ENCODE measurements around the gene TMEM120B.
"Not testable (repeated sequence)": the region's sequence is repeated elsewhere in the genome, so short reads cannot be mapped to it uniquely, and the experiment has no call there.

The TMEM120B gene

DNA sequence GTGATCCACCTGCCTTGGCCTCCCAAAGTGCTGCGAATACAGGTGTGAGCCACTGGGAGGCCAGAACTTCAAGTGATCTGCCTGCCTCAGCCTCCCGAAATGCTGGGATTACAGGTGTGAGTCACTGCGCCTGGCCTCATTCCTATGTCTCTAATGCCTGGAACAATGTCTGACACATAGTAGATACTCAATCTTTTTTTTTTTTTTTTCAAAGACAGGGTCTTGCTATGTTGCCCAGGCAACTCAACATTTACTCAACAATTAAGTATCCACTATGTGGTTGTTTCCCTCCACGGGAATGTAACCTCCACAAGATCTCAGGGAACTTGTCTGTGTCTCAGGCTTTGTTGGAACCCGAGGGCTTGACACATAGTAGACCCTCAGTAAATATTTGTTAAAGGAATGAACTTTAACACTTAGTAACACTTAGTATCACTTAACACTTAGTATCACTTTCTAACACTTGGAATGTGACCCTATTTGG lies 3.0 kb upstream of the TMEM120B start:
- DNase-seq: peak; percentile 46

DNA sequence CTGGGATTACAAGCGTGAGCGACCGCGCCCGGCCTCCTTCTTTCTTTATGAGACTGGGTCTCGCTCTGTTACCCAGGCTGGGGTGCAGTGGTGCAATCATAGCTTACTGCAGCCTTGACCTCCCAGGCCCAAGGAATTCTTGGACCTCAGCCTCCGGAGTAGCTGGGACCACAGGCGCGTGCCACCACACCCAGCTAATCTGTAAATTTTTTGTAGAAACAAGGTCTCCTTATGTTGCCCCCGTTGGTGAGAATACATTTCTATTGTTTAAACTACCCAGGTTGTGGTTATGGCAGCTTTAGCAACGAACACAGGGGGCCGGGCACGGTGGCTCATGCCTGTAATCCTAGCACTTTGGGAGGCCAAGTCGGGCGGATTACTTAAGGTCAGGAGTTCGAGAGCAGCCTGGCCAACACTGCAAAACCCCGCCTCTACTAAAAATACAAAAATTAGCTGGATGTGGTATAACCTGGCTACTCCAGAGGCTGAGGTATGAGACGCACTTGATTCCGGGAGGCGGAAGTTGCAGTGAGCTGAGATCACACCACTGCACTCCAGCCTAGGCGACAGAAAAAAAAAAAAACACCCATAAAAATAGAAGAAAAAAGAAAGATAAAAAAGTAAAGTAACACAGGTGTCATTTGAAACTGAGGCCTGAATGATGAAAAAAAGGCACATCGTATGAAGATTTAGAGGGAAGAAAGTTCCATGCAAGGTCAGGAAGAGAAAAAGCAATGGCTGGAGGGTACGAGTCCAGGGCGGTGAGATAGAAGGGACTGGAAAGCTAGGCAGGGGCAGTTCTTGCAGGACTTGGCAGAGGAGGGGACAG lies 977 bp upstream of the TMEM120B start:
- no peak for DNase-seq

DNA sequence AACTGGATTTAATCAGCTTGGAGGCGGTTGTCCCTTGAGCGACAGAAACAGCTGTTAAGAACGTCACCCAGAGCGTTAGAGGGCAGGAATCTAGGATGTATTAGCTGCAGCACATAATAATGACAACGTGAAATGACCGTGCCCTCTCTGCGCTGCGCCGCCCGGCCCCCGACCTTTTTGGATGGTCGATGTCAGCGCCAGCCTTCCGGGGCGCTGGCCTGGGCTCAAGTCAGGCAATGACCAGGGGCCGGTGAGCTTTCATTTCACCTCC lies 427 bp upstream of the TMEM120B start:
- DNase-seq: peak; percentile 95

DNA sequence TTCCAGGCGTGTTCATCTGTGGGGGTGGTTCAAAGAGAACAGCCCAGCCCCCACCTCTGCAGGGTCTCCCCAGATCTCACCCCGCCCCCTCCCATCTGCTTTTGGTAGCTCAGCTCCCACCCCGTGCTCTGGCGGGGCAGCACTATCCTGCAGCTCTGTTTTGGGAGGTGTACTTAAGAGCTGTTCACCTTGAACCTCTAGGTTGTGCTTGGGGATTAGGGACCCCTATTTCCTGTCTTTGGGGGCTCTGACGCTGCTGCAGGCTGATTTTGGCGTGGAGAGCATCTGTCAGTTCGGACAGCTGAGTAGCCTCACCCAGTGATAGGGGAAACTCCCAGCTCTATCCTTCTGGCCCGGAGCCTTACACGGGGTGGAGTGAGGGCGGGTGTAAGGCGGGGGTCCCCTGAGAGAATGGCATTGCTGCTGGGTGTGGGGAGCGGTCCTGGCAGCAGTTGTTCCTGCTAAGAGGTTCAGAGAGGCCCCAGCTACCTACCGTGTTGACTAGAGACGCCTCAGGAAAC lies 765 bp downstream of the TMEM120B start:
- DNase-seq: no peak

DNA sequence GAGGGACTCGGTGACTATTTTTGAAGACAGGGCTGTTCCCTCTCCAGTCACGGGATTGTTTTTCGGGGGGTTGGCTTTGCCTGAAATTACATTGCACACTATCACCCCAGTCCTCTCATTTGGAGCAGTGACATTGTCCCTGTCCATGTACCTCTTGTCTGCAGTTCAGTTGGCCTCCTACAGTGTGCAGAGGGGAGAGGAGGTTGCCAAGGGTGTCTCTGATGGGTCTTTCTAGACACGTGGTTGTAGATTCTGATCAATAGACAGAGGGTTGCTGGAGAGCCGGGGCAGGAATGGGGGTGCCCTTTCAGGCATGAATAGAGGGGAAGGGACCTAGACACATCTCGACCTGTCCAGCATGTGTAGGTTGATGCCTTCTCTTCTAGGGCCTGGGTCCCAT lies 1.2 kb downstream of the TMEM120B start:
- peak; percentile 34 for DNase-seq

DNA sequence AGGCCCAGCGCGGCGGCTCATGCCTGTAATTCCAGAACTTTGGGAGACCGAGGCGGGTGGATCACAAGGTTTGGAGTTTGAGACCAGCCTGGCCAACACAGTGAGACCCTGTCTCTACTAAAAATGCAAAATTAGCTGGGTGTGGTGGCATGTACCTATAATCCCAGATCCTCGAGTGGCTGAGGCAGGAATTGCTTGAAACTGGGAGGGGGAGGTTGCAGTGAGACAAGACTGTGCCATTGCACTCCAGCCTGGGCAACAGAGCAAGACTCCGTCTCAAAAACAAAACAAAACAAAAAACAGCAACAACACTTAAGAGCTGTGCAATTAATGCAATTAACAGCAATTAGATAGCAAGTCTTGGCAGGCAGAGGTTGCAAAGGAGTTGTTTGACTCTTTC lies 2.5 kb downstream of the TMEM120B start:
- not testable (repeated sequence) for DNase-seq

DNA sequence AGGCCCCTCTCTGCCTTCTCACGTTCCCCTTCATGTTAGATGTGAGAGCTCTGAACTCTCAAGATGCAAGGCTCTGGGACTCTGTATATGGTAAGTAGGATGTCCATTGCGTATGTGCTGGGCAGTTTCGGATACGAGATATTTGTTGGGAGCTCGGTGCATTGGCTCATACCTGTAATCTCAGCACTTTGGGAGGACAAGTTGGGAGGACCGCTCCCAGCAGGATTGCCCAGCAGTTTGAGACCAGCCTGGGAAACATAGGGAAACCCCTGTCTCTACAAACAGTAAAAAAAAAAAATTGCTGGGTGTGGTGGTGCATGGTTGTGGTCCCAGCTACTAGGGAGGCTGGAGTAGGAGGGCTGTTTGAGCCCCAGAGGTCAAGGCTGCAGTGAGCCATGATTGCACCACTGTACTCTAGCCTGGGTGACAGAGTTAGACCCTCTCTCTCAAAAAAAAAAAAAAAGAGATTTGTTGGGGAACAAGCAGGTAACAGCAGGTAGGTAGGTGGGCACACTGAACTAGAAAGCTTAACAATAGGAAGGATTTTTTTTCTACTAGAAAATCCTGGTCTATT lies 3.4 kb downstream of the TMEM120B start:
- DNase-seq: no peak

DNA sequence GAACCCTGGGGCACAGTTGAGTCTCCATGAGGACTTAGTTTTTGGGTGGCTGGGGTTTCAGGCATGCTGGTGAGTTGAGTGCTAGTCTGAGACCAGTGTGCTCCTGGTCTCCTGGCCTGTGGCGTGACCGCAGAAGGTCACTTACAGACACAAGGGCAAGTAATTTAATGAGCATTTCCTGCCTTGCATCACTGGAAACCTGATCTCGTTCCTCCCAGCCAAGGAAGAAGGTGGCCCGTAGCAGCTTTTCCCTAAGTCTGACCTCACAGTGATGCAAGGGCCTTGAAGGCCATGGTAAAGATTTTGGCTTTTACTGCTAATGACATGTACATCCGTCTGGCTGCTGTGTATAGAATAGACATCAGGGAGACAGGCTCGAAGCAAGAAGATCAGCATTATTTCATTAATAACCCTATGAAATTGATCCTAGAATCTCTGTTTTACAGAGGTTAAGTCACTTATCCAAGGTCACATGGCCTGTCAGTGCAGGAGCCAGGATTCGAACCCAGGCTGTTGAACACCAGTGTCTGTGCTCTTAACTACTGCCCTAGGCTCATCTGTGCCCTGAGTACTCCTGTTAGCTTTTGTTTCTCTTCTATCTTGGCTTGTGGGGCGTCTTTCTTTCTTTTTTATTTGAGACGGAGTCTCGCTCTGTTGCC lies 4.6 kb downstream of the TMEM120B start:
- DNase-seq: no peak

DNA sequence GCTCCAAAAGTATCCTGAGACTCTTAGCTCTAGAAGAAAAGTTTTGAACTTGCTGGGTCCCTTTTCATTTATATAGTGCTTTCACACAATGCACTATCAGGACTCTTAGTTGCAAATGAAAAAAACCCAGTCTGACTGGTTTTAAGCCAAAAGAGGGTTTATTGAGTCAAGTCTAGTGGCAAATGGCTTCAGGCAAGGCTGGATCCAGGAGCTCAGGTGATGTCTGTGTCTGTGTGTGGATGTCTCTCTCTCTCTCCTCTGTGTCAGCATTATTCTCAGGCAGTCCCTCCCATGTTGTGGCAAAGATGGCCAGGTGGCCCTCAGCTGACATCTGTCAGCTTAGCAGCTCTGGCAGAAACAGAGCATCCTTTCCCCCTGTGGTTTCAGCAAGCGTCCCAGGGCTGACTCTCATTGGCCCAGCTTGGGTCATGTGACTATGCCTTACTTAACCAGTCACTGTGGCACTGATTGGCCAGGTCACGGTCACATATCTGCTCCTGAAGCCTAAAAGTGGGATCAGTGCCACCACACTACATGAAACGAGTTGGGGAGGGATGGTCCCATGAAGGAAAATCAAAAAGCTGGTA lies 6.2 kb downstream of the TMEM120B start:
- DNase-seq: peak; percentile 89

DNA sequence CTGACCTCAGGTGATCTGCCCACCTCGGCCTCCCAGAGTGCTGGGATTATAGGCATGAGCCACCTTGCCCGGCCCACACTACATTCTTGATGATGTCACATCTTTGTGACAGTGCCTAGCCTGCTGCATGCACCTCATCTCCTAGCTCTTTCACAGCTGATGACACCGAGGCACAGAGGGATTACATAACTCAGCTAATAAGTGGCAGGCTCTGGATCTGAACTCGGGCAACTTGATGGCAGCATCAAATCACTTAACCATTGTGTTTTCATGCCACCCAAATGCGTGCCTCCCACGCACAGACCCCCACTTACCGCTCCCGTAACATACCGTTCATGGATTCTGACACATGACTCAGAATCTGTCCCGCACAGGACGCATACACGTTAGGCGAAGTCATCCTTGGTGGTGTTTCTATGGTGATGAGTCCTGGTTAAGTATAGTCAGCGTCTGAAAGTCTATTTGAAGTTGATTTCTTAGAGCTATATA lies 7.4 kb downstream of the TMEM120B start:
- DNase-seq: no peak

DNA sequence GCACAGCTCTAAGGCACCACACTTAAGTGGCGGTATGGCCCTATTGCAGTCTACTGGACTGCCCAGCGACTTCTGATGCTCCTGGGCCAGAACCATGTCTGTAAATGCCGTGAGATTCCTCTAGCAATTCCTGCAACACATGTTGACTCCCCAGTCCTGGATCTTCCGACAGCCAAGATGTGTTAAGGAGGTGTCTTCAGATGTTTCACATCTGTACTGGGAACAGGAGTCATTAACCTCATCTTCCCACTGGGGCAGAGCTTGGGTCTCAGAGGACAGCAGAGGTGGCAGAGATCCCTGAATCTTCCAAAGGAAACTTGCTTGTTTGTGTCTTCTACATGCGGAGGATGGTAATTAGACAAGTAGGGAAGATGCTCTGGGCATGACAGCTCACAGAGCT lies 8.2 kb downstream of the TMEM120B start:
- DNase-seq: no peak

DNA sequence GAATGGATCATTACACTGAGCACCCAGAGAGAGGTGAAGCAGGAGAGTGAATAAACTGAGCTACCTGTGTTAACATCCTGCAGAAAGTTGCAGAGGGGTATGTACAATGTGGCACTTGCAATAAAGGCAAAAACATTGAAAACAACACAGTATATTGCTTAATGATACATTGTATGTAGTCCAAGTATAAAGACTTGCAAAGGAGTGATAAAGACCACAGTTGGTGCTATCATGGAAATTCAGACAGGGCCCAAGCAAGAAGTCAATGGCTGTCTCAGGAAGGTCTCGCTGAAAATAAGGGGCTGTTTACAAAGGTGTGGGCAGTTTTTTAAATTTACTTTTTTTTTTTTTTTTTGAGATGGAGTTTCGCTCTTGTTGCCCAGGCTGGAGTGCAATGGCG lies 10.0 kb downstream of the TMEM120B start:
- DNase-seq: no peak

DNA sequence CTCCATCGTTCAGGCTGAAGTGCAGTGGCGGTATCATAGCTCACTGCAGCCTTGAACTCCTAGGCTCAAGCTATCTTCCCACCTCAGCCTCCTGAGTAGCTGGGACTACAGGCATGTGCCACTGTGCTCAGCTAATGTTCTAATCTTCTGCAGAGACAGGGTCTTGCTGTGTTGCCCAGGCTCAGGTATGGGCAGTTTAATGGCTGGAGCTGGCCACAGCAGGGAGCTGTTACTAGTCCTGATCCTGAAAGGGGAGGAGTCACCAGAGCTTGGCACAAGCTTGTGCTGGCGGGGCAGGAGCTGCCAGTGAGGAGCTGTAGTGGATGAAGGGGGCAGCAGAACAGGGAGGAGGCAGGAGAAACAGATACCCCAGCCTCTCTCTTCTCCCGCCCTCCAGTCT lies 10.6 kb downstream of the TMEM120B start:
- DNase-seq: no peak

DNA sequence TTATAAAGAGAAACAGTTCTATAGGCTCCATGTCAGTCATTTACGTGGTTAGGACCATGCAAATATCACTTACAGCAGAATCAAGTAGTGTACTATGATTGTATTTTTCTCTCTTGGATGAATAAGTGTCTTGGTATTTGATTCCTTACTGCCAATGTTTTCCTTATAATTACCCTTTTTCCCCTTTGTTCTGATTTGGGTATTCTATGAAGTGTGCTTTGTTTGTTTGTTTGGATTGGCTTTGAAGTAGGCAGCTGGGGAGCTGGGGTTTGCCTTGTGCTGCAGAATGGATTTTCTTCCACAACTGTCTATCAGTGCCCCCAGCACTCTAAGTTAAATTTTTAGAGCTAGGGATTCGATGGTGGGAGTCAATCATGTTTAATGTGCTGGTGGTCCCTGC lies 12.4 kb downstream of the TMEM120B start:
- no peak for DNase-seq

DNA sequence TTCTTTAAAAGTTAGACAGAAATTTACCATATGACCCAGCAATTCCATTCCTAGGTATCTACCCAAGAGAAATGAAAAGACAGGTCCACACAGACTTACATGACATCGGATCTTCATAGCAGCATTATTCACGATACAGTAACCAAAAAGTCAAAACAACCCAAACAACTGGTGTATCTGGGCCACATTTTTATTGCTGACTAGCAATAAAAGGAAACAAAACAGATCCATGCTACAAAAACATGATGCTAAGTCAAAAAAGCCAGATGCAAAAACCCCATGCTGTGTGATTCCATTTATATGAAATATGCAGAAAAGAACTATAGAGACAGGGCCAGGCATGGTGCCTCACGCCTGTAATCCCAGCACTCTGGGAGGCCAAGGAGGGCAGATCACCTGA lies 12.9 kb downstream of the TMEM120B start:
- DNase-seq: no peak

DNA sequence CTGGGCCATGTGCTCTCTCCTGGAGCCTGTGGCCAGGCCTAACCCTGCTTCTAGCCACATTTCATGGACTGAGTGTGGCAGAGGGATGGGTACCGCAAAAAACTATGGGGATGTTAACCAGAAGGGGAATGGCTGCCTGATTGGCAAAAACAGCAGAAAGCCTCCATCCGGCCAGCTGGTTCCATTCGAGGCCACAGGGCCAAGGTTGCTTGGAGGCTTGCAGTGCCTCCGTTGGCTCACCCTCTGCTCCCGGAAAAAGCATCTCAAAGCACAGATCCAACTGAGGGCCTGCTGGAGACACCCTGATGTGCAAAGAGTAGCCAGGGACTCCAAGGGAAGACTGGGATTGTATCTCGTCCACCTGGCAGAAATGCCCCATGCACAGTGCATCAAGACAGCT lies 16.5 kb downstream of the TMEM120B start:
- no peak for DNase-seq

DNA sequence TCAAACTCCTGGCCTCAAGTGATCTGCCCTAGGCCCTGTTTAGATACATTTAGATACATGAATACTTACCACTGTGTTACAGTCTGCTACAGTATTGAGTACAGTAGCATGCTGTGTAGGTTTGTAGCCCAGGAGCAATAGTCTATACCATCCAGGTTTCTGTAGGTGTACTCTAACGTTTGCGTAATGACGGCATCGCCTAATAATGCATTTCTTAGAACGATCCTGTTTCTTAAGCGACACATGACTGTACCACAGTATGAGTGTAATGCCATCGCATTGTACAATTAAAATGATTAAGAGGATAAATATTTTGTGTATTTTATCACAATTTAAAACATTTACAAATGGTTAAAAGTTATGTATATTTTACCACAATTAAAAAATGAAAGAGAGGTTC lies 18.9 kb downstream of the TMEM120B start:
- no peak for DNase-seq

DNA sequence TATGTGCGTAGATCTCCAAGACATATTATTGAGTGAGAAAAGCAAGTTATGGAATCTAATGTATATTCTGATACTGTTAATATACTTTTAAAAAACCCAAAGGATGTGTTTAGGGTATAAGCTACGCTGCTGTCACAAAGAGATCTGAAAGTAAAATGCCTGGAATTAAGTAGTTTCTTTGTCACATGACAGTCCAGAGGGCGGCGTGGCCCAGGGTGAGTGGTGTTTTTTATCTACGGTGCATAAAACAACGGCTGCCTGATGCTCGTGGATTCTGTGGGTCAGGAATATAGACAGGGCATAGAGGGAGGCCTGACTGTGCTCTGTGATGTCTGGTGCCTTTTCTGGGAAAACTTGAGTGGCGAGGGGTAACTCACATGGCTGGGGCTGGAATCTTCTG lies 21.3 kb downstream of the TMEM120B start:
- DNase-seq: no peak

DNA sequence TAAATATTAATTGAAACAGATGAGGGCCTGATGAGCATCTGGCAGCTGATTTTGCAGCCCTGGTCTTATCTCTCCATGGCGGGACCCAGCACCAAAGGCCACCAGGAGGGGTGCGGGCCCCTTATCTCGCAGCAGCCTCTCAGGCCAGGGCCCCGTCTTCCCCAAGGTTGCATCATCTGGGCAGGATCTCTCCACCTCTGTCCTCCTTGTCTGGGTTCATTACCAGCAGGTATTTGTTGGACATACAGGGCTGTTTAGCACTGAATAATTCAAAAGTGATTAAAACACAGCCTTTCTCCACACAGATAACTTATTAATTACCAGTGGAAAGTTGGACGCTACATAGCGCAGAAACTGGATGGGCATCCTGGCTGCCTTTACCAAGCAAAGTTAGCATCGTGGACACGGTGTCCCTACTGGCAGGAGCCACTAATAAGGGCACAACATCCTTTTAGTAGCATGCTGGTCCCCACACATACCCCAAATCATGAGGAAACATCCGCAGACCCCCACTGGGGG lies 25.8 kb downstream of the TMEM120B start:
- DNase-seq: no peak

DNA sequence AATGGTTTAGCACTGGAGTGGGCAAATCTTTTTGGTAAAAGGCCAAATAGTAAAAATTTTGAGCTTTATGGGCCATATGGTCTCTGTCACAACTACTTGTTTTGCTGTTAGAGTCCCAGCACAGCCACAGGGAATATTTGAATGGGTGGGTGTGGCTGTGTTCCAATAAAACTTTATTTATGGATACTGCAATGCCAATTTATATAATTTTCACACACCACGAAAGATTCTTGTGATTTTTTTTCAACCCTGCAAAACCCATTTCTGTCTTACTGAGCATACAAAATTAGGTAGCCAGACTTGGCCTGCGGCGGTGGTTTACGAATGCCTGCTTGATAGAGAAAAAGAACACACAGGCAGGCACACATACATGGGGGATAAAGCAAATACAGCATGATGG lies 28.3 kb downstream of the TMEM120B start:
- DNase-seq: no peak

DNA sequence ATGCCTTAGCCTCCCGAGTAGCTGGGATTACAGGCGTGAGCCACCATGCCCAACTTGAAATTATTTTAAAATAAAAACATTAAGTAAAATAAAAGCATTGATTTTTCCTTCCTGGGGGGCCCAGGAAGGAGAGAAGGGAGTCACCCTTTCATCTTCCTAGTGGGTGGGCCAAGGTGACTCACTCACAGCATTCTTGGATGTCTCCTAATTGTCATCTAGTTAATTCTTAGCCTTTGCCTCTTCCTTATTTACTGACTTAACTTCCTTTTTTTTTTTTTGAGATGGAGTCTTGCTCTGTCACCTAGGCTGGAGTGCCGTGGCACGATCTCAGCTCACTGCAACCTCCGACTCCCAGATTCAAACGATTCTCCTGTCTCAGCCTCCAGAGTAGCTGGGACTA lies 29.2 kb downstream of the TMEM120B start:
- no peak for DNase-seq

DNA sequence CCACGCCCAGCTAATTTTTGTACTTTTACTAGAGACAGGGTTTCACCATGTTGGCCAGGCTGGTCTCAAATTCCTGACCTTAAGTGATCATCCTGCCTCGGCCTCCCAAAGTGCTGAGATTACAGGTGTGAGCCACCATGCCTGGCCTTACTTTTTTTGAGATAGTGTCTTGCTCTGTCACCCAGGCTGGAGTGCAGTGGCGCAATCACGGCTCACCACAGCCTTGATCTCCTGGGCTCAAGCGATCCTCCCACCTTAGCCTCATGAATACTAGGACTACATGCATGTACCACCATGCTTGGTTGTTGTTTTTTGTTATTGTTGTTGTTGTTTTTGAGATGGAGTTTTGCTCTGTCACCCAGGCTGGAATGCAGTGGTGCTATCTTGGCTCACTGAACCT lies 33.0 kb downstream of the TMEM120B start:
- DNase-seq: not testable (repeated sequence)

DNA sequence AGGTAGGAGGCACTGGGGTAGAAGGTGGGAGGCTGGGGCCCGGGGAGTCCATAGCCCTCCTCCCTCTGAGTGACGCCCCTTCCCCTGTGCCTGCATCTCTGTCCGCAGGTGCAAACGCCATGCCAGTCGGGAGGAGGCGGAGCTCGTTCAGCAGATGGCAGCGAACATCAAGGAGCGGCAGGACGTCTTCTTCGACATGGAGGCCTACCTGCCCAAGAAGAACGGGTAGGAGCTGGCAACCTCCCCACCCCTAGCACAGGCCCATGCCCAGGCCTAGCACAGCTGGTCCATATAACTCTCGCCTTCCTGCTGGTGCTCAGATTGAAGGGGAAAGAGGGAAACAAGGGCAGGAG lies 35.6 kb downstream of the TMEM120B start:
- DNase-seq: no peak
